Endothelial cell of umbilical vein (primary cell): ENCODE results near the gene CA4. TPM values are rescaled to one million over a fixed set of nuclear protein-coding genes. Genes with fewer than 3 reads are reported as not detected.

ENCODE experiments used
- BruUV-seq: library from RNA; stranded (reverse); fragments of 400-500 nt; replicated peaks from 2 replicates; lab custom pipeline; 2021; lab: Mats Ljungman, UMichigan
- CTCF ChIA-PET: fragments of 300-600, 350-600 bp; sonication (Branson Sonifier 250); formaldehyde crosslinking; loops from one replicate; lab custom pipeline; 2021; ENCODE audit warnings: antibody characterized with exemption, inconsistent platforms; lab: Charles Lee
- POLR2A ChIA-PET: fragments of 300-600, 350-600 bp; sonication (Branson Sonifier 250); formaldehyde crosslinking; loops from one replicate; lab custom pipeline; 2021; ENCODE audit warnings: antibody characterized with exemption, inconsistent platforms; lab: Charles Lee
- DNase-seq: peaks from one replicate; pipeline ENCODE4 v3.0.0-alpha.2; 2011; ENCODE audit warnings: low read depth, low spot score
- FAIRE-seq: peaks from 2 replicates; lab custom pipeline; 2011; peaks lifted over from hg19 to GRCh38; lab: Jason Lieb, UNC
- H2AFZ ChIP-seq: 2 replicates; pipeline ENCODE4 v1.6.0; 2012; ENCODE audit warnings: low read depth, low read length, control low read depth, inconsistent platforms
- H3K27ac ChIP-seq: 2 replicates; pipeline ENCODE4 v1.5.1; 2011; ENCODE audit warnings: low read depth, mild to moderate bottlenecking, control low read depth, low read length, moderate library complexity; ENCODE audit not compliant: insufficient read depth
- H3K27me3 ChIP-seq, 2 experiments: 2 replicates each; pipeline versions ENCODE4 v1.6.0 to v1.6.1; 2011; ENCODE audit warnings: low read length in 2 of 2, mixed read lengths in 1 of 2; ENCODE audit not compliant: control insufficient read depth in 2 of 2, insufficient read depth in 2 of 2
- H3K36me3 ChIP-seq, 2 experiments: 2 replicates in 1 of 2; 3 replicates in 1 of 2; pipeline ENCODE4 v1.5.1; 2011; ENCODE audit warnings: low read length in 2 of 2, mild to moderate bottlenecking in 1 of 2, moderate library complexity in 1 of 2; ENCODE audit not compliant: control insufficient read depth in 2 of 2, insufficient read depth in 2 of 2; ENCODE audit errors: extremely low read depth in 1 of 2
- H3K4me1 ChIP-seq: 3 replicates; pipeline ENCODE4 v1.5.1; 2011; ENCODE audit warnings: mild to moderate bottlenecking, low read length; ENCODE audit not compliant: control insufficient read depth, insufficient read depth; ENCODE audit errors: extremely low read depth
- H3K4me2 ChIP-seq: 2 replicates; pipeline ENCODE4 v1.6.1; 2011; ENCODE audit warnings: low read length, control low read depth, mixed read lengths; ENCODE audit not compliant: insufficient read depth
- H3K4me3 ChIP-seq, 3 experiments: fragments of 200-600 bp in 1 of 3; sonication (generic), shearing (Covaris generic) in 1 of 3; replicated peaks in 1 of 3; 2 replicates each; pipeline ENCODE4 v1.5.1; 2011 to 2016; ENCODE audit warnings: control low read depth in 3 of 3, low read length in 3 of 3, mild to moderate bottlenecking in 2 of 3, inconsistent platforms in 1 of 3, low read depth in 1 of 3, moderate library complexity in 1 of 3; ENCODE audit not compliant: insufficient read depth in 1 of 3
- H3K79me2 ChIP-seq: 2 replicates; pipeline ENCODE4 v1.6.0; 2012; ENCODE audit warnings: low read length, inconsistent platforms; ENCODE audit not compliant: control insufficient read depth, insufficient read depth
- H3K9ac ChIP-seq: replicated peaks from 2 replicates; pipeline ENCODE3; 2011; ENCODE audit warnings: low read length, control low read depth; ENCODE audit not compliant: insufficient read depth; ENCODE audit errors: extremely low read depth
- H3K9me1 ChIP-seq: replicated peaks from 3 replicates; pipeline ENCODE4 v1.6.0; 2011; ENCODE audit warnings: mild to moderate bottlenecking, low read length; ENCODE audit not compliant: control insufficient read depth, insufficient read depth; ENCODE audit errors: extremely low read depth
- H3K9me3 ChIP-seq: replicated peaks from 2 replicates; pipeline ENCODE4 v1.5.1; 2012; ENCODE audit warnings: low read length, inconsistent platforms; ENCODE audit not compliant: control insufficient read depth, insufficient read depth
- H4K20me1 ChIP-seq: replicated peaks from 2 replicates; pipeline ENCODE3; 2011; ENCODE audit warnings: mild to moderate bottlenecking, low read length; ENCODE audit not compliant: control insufficient read depth, insufficient read depth; ENCODE audit errors: extremely low read depth
- EZH2 ChIP-seq: IDR thresholded peaks from 2 replicates; pipeline ENCODE4 v1.6.1; 2012; ENCODE audit warnings: borderline replicate concordance, low read depth, mild to moderate bottlenecking, moderate library complexity, low read length, inconsistent platforms; ENCODE audit not compliant: severe bottlenecking
- FOS ChIP-seq: IDR thresholded peaks from 2 replicates; pipeline ENCODE4 v1.6.1; 2011; ENCODE audit warnings: mild to moderate bottlenecking, low read length, moderate library complexity, borderline replicate concordance; ENCODE audit not compliant: insufficient read depth
- GATA2 ChIP-seq: IDR thresholded peaks from 2 replicates; pipeline ENCODE4 v1.7.0; 2011; ENCODE audit warnings: low read depth, mild to moderate bottlenecking, moderate library complexity, mixed read lengths, low read length; ENCODE audit not compliant: insufficient read length, insufficient read depth
- JUN ChIP-seq: IDR thresholded peaks from 2 replicates; pipeline ENCODE4 v1.6.1; 2011; ENCODE audit warnings: borderline replicate concordance, low read depth; ENCODE audit not compliant: insufficient read length, insufficient read depth
- MYC ChIP-seq: IDR thresholded peaks from one replicate; pipeline ENCODE4 v1.6.1; 2011; ENCODE audit warnings: mild to moderate bottlenecking, low read depth, low read length
- POLR2A ChIP-seq: IDR thresholded peaks from 2 replicates; pipeline ENCODE4 v1.6.1; 2012; ENCODE audit warnings: low read depth, mild to moderate bottlenecking, control low read depth, low read length
- POLR2AphosphoS5 ChIP-seq: IDR thresholded peaks from 2 replicates; pipeline ENCODE4 v1.6.1; 2012; ENCODE audit warnings: low read depth, mild to moderate bottlenecking, control low read depth, low read length, moderate library complexity; ENCODE audit not compliant: insufficient read depth
- dilution Hi-C: fragments of 300-500 bp; cut with MboI; formaldehyde crosslinking; loops from one replicate; pipeline ENCODE4 v1.15.0; 2019; ENCODE audit warnings: low sequenced_read_pairs; ENCODE audit not compliant: extremely low pct_ligation_motif_present
- intact Hi-C: fragments of 100-400 bp; cut with micrococcal nuclease; formaldehyde crosslinking; loops from one replicate; pipeline ENCODE4 v1.10.0; 2022
- polyA plus RNA-seq, 4 experiments: library from polyadenylated mRNA; depleted of rRNA in 3 of 4; stranded (reverse) in 3 of 4; unstranded in 1 of 4; fragments of >200 nt; gene quantifications; 2 replicates each; pipeline versions ENCODE4 v1.2.1 to v1.2.3, GENCODE V29; 2011 to 2012; ENCODE audit warnings: missing spikeins in 1 of 4
- total RNA-seq: library from RNA; stranded (reverse); gene quantifications from 2 replicates; pipeline ENCODE4 v1.2.3, GENCODE V29; 2021
- TF ChIP-seq, protein P1 (sequence below): IDR thresholded peaks from 2 replicates; pipeline ENCODE4 v1.6.1; 2011; ENCODE audit not compliant: insufficient read depth, insufficient read length
- TF ChIP-seq, protein P2 (sequence below), 2 donors: IDR thresholded peaks; 1 replicate in 1 of 2; 2 replicates in 1 of 2; pipeline ENCODE4 v1.5.1; 2011; ENCODE audit warnings: low read length in 2 of 2, mild to moderate bottlenecking in 2 of 2, moderate library complexity in 2 of 2, control low read depth in 1 of 2, inconsistent platforms in 1 of 2, low read depth in 1 of 2; ENCODE audit not compliant: insufficient read depth in 1 of 2; ENCODE audit errors: extremely low read depth in 1 of 2

CA4 gene
- total and polyA plus RNA-seq, 2 donors (not counting 3 experiments of a cell fraction or from before 2014, with no cell fraction given): 0.17 to 0.29 TPM

DNA sequence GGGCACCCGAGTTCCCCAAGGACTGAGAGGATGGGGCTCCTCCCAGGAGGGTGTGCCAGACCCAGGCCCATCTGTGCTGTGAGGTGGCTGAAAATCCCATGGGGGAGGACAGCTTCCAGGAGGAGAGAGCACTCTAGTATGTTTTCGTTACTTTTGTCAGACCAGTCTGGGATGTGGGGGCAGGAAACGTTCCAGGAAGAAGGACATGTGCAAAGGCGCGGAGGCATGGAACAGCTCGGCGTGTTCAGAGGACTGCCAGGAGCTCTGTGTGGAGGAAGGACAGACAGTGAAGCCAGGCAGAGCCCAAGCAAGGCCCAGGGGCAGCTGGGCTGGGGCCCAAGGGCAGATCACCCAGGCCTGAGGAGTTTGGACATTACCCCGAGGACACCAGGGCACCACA lies 7.0 kb downstream of the CA4 start:
- BruUV-seq: no TSS peak
- TF ChIP-seq, protein P1, sequence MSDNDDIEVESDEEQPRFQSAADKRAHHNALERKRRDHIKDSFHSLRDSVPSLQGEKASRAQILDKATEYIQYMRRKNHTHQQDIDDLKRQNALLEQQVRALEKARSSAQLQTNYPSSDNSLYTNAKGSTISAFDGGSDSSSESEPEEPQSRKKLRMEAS: no peak
- TF ChIP-seq EZH2: no peak
- TF ChIP-seq FOS: no peak
- TF ChIP-seq JUN: no peak
- no peak for TF ChIP-seq POLR2A
- TF ChIP-seq GATA2: no peak
- TF ChIP-seq MYC: no peak
- TF ChIP-seq POLR2AphosphoS5: no peak
- TF ChIP-seq, protein P2, sequence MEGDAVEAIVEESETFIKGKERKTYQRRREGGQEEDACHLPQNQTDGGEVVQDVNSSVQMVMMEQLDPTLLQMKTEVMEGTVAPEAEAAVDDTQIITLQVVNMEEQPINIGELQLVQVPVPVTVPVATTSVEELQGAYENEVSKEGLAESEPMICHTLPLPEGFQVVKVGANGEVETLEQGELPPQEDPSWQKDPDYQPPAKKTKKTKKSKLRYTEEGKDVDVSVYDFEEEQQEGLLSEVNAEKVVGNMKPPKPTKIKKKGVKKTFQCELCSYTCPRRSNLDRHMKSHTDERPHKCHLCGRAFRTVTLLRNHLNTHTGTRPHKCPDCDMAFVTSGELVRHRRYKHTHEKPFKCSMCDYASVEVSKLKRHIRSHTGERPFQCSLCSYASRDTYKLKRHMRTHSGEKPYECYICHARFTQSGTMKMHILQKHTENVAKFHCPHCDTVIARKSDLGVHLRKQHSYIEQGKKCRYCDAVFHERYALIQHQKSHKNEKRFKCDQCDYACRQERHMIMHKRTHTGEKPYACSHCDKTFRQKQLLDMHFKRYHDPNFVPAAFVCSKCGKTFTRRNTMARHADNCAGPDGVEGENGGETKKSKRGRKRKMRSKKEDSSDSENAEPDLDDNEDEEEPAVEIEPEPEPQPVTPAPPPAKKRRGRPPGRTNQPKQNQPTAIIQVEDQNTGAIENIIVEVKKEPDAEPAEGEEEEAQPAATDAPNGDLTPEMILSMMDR (IDR thresholded peaks at IDR 0.05; ENCODE audit: extremely low read depth in 1 of 2, insufficient read depth in 1 of 2, low read depth in 1 of 2, low read length in 2 of 2): no peak
- no peak for FAIRE-seq

More for the DNA sequence above, 7.0 kb downstream of the CA4 start:
- Histone ChIP-seq H3K9me1 (no peaks in the 10 kb centered on the region), H3K9me3 (no peaks in the 10 kb centered on the region), H3K4me3 (no peak overlapping the region), H3K9ac (no peak overlapping the region), H3K27ac (no peak overlapping the region), H4K20me1 (no peaks in the 10 kb centered on the region), H3K79me2 (no peaks in the 10 kb centered on the region), H3K4me2 (no peak overlapping the region), H3K27me3 (peaks cover 9 to 14% of the 10 kb centered on the region in 2 experiments), H3K4me1 (no peaks in the 10 kb centered on the region), H3K36me3 (no peaks in the 10 kb centered on the region), H2AFZ (no peak overlapping the region)
- dilution Hi-C loops: no loop called here
- ChIA-PET POLR2A (no interaction called here), CTCF (no interaction called here)
- no peak for DNase-seq
- intact Hi-C loops: no loop called here
